ENCODE results near the gene GSN. TPM values are rescaled to one million over a fixed set of nuclear protein-coding genes. Genes with fewer than 3 reads are reported as not detected.

The GSN gene
- total RNA-seq, 4 donors from 2014 or later, result 487 to 785 (median 662) TPM

DNA sequence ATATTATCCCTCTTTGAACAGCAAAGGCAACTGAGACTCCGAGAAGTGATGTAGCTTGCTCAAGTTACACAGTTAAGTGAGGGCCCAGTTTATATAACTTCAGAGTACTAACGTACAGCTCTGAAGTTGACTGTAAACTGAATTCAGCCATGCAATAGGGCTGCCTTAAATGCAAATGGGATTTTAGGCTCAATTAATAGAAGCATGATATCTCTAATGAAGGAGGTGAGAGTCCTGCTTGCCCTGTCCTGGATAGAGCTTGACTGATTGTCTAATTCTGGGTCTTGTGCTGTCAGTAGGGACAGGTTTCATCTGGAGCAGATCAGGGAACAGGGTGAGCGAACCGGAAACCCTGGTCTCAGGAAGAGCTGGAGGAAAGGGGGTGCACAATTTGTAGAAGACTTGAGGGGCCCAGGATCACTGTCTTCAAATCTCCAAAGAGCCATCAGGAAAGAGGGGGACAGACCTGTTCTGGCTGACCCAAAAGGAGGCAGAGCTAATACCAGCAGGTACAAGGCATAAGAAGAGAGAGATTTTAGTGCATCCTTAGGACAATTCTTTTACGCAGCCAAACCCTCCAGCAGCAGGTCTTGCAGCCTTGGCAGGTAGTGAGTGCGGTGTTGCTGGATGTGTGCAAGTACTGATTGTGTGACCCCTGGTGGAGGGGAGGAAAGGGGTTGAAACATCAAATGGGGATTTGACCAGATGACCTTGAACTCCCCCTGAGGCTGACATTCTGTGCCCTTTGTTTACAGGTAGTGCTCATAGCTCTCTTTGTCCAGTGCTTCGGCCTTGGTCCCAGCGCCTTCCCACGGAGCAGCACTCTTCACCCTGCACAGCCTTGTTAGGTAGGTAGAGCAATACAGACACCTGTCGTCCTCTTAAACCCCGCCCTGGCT, 13.0 kb downstream of the GSN start:
- intact Hi-C loops (cut with DNase I; ENCODE audit: low total_unique reads), result loop anchor here (5.0 kb wide), 1 partner anchor 91 kb away; the partner anchor contains the start of gene STOM
- Histone ChIP-seq H3K27ac (peak overlapping the region; percentile 91 to 98 (median 94)), H3K4me1 (peaks cover 72 to 81% of the 10 kb centered on the region in 2 donors), H3K4me3 (no peak overlapping the region), H3K9me3 (no peaks in the 10 kb centered on the region), H3K36me3 (no peaks in the 10 kb centered on the region), H3K27me3 (no peaks in the 10 kb centered on the region)
- no peak for TF ChIP-seq POLR2A (IDR thresholded peaks at IDR 0.05)
- no peak for TF ChIP-seq CTCF (IDR thresholded peaks at IDR 0.05 in 4 of 5, conservative IDR thresholded peaks at IDR 0.05 in 1 of 5)
- ATAC-seq, result no peak
- in situ Hi-C loops (cut with MboI; ENCODE audit: low sequenced_read_pairs in 4 of 4), result loop anchor here in 1 of 4 donors (10.0 kb wide), 1 partner anchor 84 kb away; no protein-coding TSS in a partner anchor
- DNase-seq, result no peak

GRCh38 chr9:121281614-121282276, 13.8 kb downstream of the GSN start:
- peak overlapping the region; percentile 91 to 98 (median 94) for H3K27ac ChIP-seq
- no peak for TF ChIP-seq CTCF (IDR thresholded peaks at IDR 0.05 in 4 of 5, conservative IDR thresholded peaks at IDR 0.05 in 1 of 5)
- peak in 1 of 2 donors; percentile 16 for TF ChIP-seq POLR2A (IDR thresholded peaks at IDR 0.05)
- in situ Hi-C loops (cut with MboI; ENCODE audit: low sequenced_read_pairs in 4 of 4), result loop anchor here in 1 of 4 donors (10.0 kb wide), 1 partner anchor 83 kb away; no protein-coding TSS in a partner anchor
- H3K27me3 ChIP-seq, result no peaks in the 10 kb centered on the region
- ATAC-seq, result peak; percentile 13 to 18
- no peaks in the 10 kb centered on the region for H3K36me3 ChIP-seq
- intact Hi-C loops (cut with DNase I; ENCODE audit: low total_unique reads), result loop anchor here (5.0 kb wide), 1 partner anchor 91 kb away; the partner anchor contains the start of gene STOM
- peak overlapping the region in 1 of 4 donors; percentile 11 for H3K4me3 ChIP-seq
- no peaks in the 10 kb centered on the region for H3K9me3 ChIP-seq
- DNase-seq, result peak; percentile 52 to 85
- H3K4me1 ChIP-seq, result peaks cover 80 to 89% of the 10 kb centered on the region in 2 donors

DNA sequence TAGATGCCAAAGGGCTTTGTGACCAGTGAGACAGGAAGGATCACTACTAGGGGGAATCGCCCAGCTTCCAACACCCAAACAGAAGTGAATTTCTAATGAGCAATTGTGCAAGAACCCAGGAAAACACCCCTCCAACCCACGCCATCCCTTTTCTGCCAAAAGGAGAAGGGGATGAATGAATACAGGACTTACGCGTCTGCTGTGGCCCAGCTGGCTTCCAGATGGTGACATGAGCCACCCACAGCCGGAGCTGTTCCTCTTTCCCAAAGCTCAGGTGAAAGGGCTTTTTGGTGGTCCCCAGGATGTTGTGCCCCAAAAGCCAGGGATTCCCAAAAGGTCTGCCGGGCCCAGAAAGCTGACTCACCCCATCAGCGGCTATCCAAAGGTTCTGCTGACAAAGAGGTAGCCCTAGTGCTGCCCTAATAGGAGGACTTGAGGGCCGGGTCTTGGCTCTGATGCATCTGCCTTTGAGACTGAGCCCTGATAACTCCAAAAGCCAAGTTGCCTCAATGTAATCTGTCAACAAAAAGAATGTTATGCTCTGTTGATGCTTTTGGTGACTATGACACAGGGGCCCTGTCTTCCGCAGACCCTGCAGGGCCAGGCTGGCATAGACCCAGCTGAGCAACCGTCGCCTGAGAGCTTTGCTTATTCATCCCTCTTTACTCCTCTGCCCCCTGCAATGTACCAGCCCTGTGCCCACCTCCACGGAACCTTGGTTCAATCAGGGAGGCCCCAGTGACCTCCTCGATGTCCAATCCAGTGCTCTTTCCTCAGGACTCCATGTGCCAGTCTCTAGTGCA, 14.5 kb downstream of the GSN start:
- H3K4me1 ChIP-seq, result peaks cover 88 to 96% of the 10 kb centered on the region in 2 donors
- intact Hi-C loops (cut with DNase I; ENCODE audit: low total_unique reads) (loop anchor here (5.0 kb wide), 1 partner anchor 90 kb away; the partner anchor contains the start of gene STOM), in situ Hi-C loops (cut with MboI; ENCODE audit: low sequenced_read_pairs in 4 of 4) (loop anchor here in 1 of 4 donors (10.0 kb wide), 1 partner anchor 82 kb away; no protein-coding TSS in a partner anchor)
- DNase-seq (peak; percentile 49 to 74), ATAC-seq (no peak)
- no peaks in the 10 kb centered on the region for H3K9me3 ChIP-seq
- peak overlapping the region in 1 of 4 donors; percentile 11 for H3K4me3 ChIP-seq
- H3K27me3 ChIP-seq, result no peaks in the 10 kb centered on the region
- TF ChIP-seq CTCF (IDR thresholded peaks at IDR 0.05 in 4 of 5, conservative IDR thresholded peaks at IDR 0.05 in 1 of 5) (no peak), POLR2A (IDR thresholded peaks at IDR 0.05) (peak; percentile 3 to 12)
- no peaks in the 10 kb centered on the region for H3K36me3 ChIP-seq
- peak overlapping the region; percentile 91 to 98 (median 94) for H3K27ac ChIP-seq

DNA sequence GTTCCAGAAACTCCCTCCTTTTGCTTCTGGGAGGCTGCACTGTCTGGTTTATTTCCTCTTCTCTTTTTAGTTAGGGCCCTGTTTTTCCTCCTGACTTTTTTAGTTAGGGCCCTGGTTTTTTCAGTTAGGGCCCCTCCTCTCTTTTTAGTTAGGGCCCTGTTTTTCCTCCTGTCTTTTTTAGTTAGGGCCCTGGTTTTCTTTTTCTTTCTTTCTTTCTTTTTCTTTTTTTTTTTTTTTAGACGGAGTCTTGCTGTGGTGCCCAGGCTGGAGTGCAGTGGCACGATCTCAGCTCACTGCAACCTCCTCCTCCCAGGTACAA, 15.1 kb downstream of the GSN start:
- TF ChIP-seq CTCF (IDR thresholded peaks at IDR 0.05 in 4 of 5, conservative IDR thresholded peaks at IDR 0.05 in 1 of 5) (no peak), POLR2A (IDR thresholded peaks at IDR 0.05) (no peak)
- H3K4me3 ChIP-seq, result no peak overlapping the region
- ATAC-seq, result no peak
- no peaks in the 10 kb centered on the region for H3K9me3 ChIP-seq
- peak overlapping the region; percentile 91 to 98 (median 94) for H3K27ac ChIP-seq
- intact Hi-C loops (cut with DNase I; ENCODE audit: low total_unique reads) (loop anchor here (5.0 kb wide), 1 partner anchor 89 kb away; the partner anchor contains the start of gene STOM), in situ Hi-C loops (cut with MboI; ENCODE audit: low sequenced_read_pairs in 4 of 4) (loop anchor here in 1 of 4 donors (10.0 kb wide), 1 partner anchor 82 kb away; no protein-coding TSS in a partner anchor)
- no peak for DNase-seq
- no peaks in the 10 kb centered on the region for H3K27me3 ChIP-seq
- peaks cover 93 to 96% of the 10 kb centered on the region in 2 donors for H3K4me1 ChIP-seq
- H3K36me3 ChIP-seq, result no peaks in the 10 kb centered on the region
